ENCODE data around the gene LTBP1.

GRCh38 chr2:33381301-33381858, 434.6 kb downstream of the LTBP1 start:
- no peak for TF ChIP-seq CTCF (optimal IDR thresholded peaks at IDR 0.05 in 1 of 3, IDR thresholded peaks at IDR 0.05 in 1 of 3, conservative IDR thresholded peaks at IDR 0.05 in 1 of 3; ENCODE audit: extremely low read depth in 1 of 3, insufficient read depth in 2 of 3, low read length in 3 of 3)
- TF ChIP-seq EZH2 (IDR thresholded peaks at IDR 0.05; ENCODE audit: low read length) = no peak

Data from keratinocyte (primary cell).